HepG2 (cell line): Measurements from ENCODE around the gene ITGAE. TPM values are rescaled to one million over a fixed set of nuclear protein-coding genes. Genes with fewer than 3 reads are reported as not detected.

Experiments used
- CEBPZ ChIP-seq: IDR thresholded peaks from 2 replicates; pipeline ENCODE4 v1.6.1; 2012; ENCODE audit warnings: low read length, improper control_type of control experiment
- HMG20A ChIP-seq: IDR thresholded peaks from 2 replicates; pipeline ENCODE4 v1.6.1; 2016; ENCODE audit warnings: borderline replicate concordance
- MIER2 ChIP-seq: IDR thresholded peaks from 2 replicates; pipeline ENCODE4 v1.6.1; 2016; ENCODE audit warnings: missing biosample characterization, missing genetic modification reagents
- MXD4 ChIP-seq: IDR thresholded peaks from 2 replicates; pipeline ENCODE4 v1.6.1; 2016; ENCODE audit warnings: mild to moderate bottlenecking, missing biosample characterization, missing genetic modification reagents
- PLSCR1 ChIP-seq: sonication (generic); formaldehyde crosslinking; IDR thresholded peaks from 2 replicates; pipeline ENCODE4 v1.5.0; 2020; ENCODE audit warnings: missing genetic modification reagents, mild to moderate bottlenecking, borderline replicate concordance
- STAT6 ChIP-seq: sonication (generic); formaldehyde crosslinking; IDR thresholded peaks from 2 replicates; pipeline ENCODE4 v1.4.0; 2020; ENCODE audit warnings: missing genetic modification reagents, mild to moderate bottlenecking, borderline replicate concordance
- TFDP1 ChIP-seq: IDR thresholded peaks from 2 replicates; pipeline ENCODE4 v1.6.1; 2016; ENCODE audit warnings: missing compliant biosample characterization, missing genetic modification reagents, borderline replicate concordance
- ZNF577 ChIP-seq: sonication (generic); formaldehyde crosslinking; IDR thresholded peaks from 2 replicates; pipeline ENCODE4 v1.4.0; 2020; ENCODE audit warnings: mild to moderate bottlenecking, low read depth, missing genetic modification reagents, borderline replicate concordance
- ZUFSP ChIP-seq: sonication (generic); formaldehyde crosslinking; IDR thresholded peaks from 2 replicates; pipeline ENCODE4 v1.9.0; 2021; ENCODE audit warnings: missing genetic modification reagents, mild to moderate bottlenecking, borderline replicate concordance
- polyA plus RNA-seq, 8 experiments: library from polyadenylated mRNA; depleted of rRNA in 3 of 8; stranded (reverse) in 7 of 8; unstranded in 1 of 8; fragments of >200 nt; fragmentation: Illumina TruSeq in 4 of 8; extraction: Trizol in 4 of 8; gene quantifications; 2 replicates each; pipeline versions ENCODE4 v1.2.1 to v1.2.3, GENCODE V29; 2011 to 2016; ENCODE audit warnings: low read depth in 4 of 8, missing spikeins in 1 of 8, mixed read lengths in 1 of 8; ENCODE audit not compliant: insufficient read depth in 1 of 8
- total RNA-seq, 5 experiments: library from RNA; depleted of rRNA; stranded (reverse); fragments of >200 nt; fragmentation: Illumina TruSeq; extraction: Trizol; gene quantifications; 2 replicates each; pipeline ENCODE4 v1.2.3, GENCODE V29; 2016; ENCODE audit warnings: low read depth in 1 of 5

The ITGAE gene
- total and polyA plus RNA-seq, 2 of the 13 experiments (the other 11 are each of a cell fraction or from before 2014, with no cell fraction given) = 42.3 to 49.0 TPM

GRCh38 chr17:3695723-3696411 is 105.1 kb downstream of the ITGAE start, which contains the start of gene P2RX5 (continued):
- no peak for TF ChIP-seq ZUFSP (CRISPR knock-in tag)
- no peak for TF ChIP-seq STAT6 (CRISPR knock-in tag)
- peak; percentile 40; the same call in 1 of the 2 replicates for TF ChIP-seq TFDP1 (CRISPR knock-in tag)
- no peak for TF ChIP-seq ZNF577 (CRISPR knock-in tag)
- peak; percentile 10; the same call in 1 of the 2 replicates for TF ChIP-seq MXD4
- TF ChIP-seq CEBPZ = no peak
- TF ChIP-seq PLSCR1 = no peak
- no peak for TF ChIP-seq HMG20A (CRISPR knock-in tag)
- TF ChIP-seq MIER2 (CRISPR knock-in tag) = peak; percentile 55; the same call in 1 of the 2 replicates
- TF ChIP-seq, all 625 proteins: peak for 16
